Measurements from ENCODE around the gene ZNF524. TPM values are rescaled to one million over a fixed set of nuclear protein-coding genes. Genes with fewer than 3 reads are reported as not detected.

ZNF524 gene
- total and polyA plus RNA-seq, 9 of the 15 experiments (the other 6 are each of a cell fraction or from before 2014, with no cell fraction given) = 0.08 to 15.6 (median 2.9) TPM

GRCh38 chr19:55637534-55637933 is 37.4 kb downstream of the ZNF524 start:
- no peak for DNase-seq (ENCODE audit: extremely low read depth in 1 of 4, low spot score in 3 of 4)
- no peak overlapping the region for H3K27ac ChIP-seq (ENCODE audit: extremely low read depth, low read depth, low read length)
- H3K9me3 ChIP-seq (replicated peaks; ENCODE audit: control insufficient read depth, insufficient read depth, low read depth, low read length) = 0 out of 2 replicates have a peak, but pooled peaks cover 2% of the 10 kb centered on the region
- 63% methylated on average over 11 of the region's 11 CpGs for WGBS (ENCODE audit: insufficient coverage, low coverage, missing lambda C conversion rate)
- H3K79me2 ChIP-seq (ENCODE audit: control insufficient read depth, insufficient read depth, low read length) = peaks cover 65% of the 10 kb centered on the region
- FAIRE-seq = no peak
- no peak for ATAC-seq
- no peaks in the 10 kb centered on the region for H3K9me1 ChIP-seq (ENCODE audit: control insufficient read depth, insufficient read depth, low read length)
- CTCF ChIA-PET (ENCODE audit: low intra/inter-chr PET ratio) = no interaction called here
- peaks cover 30 to 47% of the 10 kb centered on the region in 2 experiments for H3K4me1 ChIP-seq (replicated peaks in 1 of 2; ENCODE audit: control insufficient read depth in 2 of 2, insufficient read depth in 2 of 2, low read length in 2 of 2)
- no TSS peak for BruUV-seq (replicated peaks)
- in situ Hi-C loops (cut with MboI) (loop anchor here (5.0 to 25.0 kb wide), 4 partner anchors 175 to 763 kb away; partner anchors contain the start of genes FCAR, TNNT1 and ZSCAN5A), intact Hi-C loops (cut with micrococcal nuclease) (loop anchor here (10.0 kb wide), 1 partner anchor 493 kb away; the partner anchor contains the start of gene TNNT1)
- H3K27me3 ChIP-seq (ENCODE audit: control insufficient read depth in 2 of 2, insufficient read depth in 2 of 2, low read length in 2 of 2) = no peaks in the 10 kb centered on the region
- POLR2A ChIA-PET = interaction anchor here (0.6 to 2.0 kb wide), 13 partner anchors 9 to 1425 kb away, joined by 3 to 8 read pairs (median 4); partner anchors contain the start of genes CCDC106 and FIZ1
- H2AFZ ChIP-seq (ENCODE audit: low read depth, low read length) = no peak overlapping the region
- 0 out of 4 replicates have a peak overlapping the region, but pooled peaks of 1 of the 2 experiments have one; percentile 46 for H3K9ac ChIP-seq (ENCODE audit: insufficient read depth in 1 of 2, low read depth in 2 of 2, low read length in 2 of 2)
- peaks cover 11% of the 10 kb centered on the region; the same call in 2 of the 3 replicates for H3K36me3 ChIP-seq (ENCODE audit: control insufficient read depth, insufficient read depth, low read length)
- TF ChIP-seq ZBTB33 (CRISPR knock-in tag; IDR thresholded peaks at IDR 0.05) = peak; percentile 29; the same call in 1 of the 2 replicates
- TF ChIP-seq NUFIP1 (IDR thresholded peaks at IDR 0.05; ENCODE audit: partially characterized antibody) = no peak
- TF ChIP-seq ZBTB17 (CRISPR knock-in tag; IDR thresholded peaks at IDR 0.05) = no peak
- TF ChIP-seq POLR2G (IDR thresholded peaks at IDR 0.05; ENCODE audit: low read depth, low read length) = peak; percentile 46; the same call in 1 of the 2 replicates
- TF ChIP-seq POLR2AphosphoS2 (IDR thresholded peaks at IDR 0.05; ENCODE audit: low read length) = no peak
- peak; percentile 29 for TF ChIP-seq RBFOX2 (IDR thresholded peaks at IDR 0.05; ENCODE audit: low read depth, low read length)
- TF ChIP-seq ZNF561 (CRISPR knock-in tag; conservative IDR thresholded peaks at IDR 0.05) = no peak
- H3K4me3 ChIP-seq = no peak overlapping the region
- no peak overlapping the region for H3K4me2 ChIP-seq (ENCODE audit: insufficient read depth, low read length)
- H4K20me1 ChIP-seq (replicated peaks; ENCODE audit: control insufficient read depth, insufficient read depth, low read length) = no peaks in the 10 kb centered on the region
